CD4-positive, CD25-positive, alpha-beta regulatory T cell (primary cell): Measurements from ENCODE around the gene OR52N4. TPM values are rescaled to one million over a fixed set of nuclear protein-coding genes. Genes with fewer than 3 reads are reported as not detected.

ENCODE experiments used
- ATAC-seq, 2 donors: fragments of 150-1000 bp; cut with Tn5 transposase; one replicate each; pipeline ENCODE4 v1.10.0; 2021; ENCODE audit warnings: low read depth in 2 of 2, moderate number of reproducible peaks in 2 of 2, moderate library complexity in 1 of 2
- DNase-seq, 3 donors: peaks; one replicate each; pipeline versions ENCODE4 v3.0.0 to v3.0.0-alpha.2; 2012 to 2022; ENCODE audit warnings: mixed read lengths in 1 of 3
- H3K27ac ChIP-seq: one replicate; pipeline ENCODE4 v1.7.0; 2013; ENCODE audit warnings: mild to moderate bottlenecking, low read length; ENCODE audit not compliant: insufficient read depth, poor library complexity, severe bottlenecking
- H3K27me3 ChIP-seq: one replicate; pipeline ENCODE4 v1.7.0; 2013; ENCODE audit warnings: low read length; ENCODE audit not compliant: control insufficient read depth, insufficient read depth
- H3K36me3 ChIP-seq: one replicate; pipeline ENCODE4 v1.7.0; 2013; ENCODE audit warnings: mild to moderate bottlenecking, low read length, moderate library complexity; ENCODE audit not compliant: control insufficient read depth, insufficient read depth
- H3K4me1 ChIP-seq: 2 replicates; pipeline ENCODE4 v1.7.0; 2013; ENCODE audit warnings: mild to moderate bottlenecking, low read length; ENCODE audit not compliant: insufficient read depth, control insufficient read depth, poor library complexity, severe bottlenecking
- H3K4me3 ChIP-seq: one replicate; pipeline ENCODE4 v1.7.0; 2013; ENCODE audit warnings: low read depth, mild to moderate bottlenecking, low read length, moderate library complexity
- H3K9me3 ChIP-seq, 2 experiments: 1 replicate in 1 of 2; 2 replicates in 1 of 2; pipeline ENCODE4 v1.7.0; 2013; ENCODE audit warnings: low read length in 2 of 2, mild to moderate bottlenecking in 1 of 2, moderate library complexity in 1 of 2; ENCODE audit not compliant: control insufficient read depth in 2 of 2
- H3K27ac Mint-ChIP-seq, 3 donors: one replicate each; pipeline ENCODE4 v1.8.0; 2020 to 2022; ENCODE audit warnings: mild to moderate bottlenecking in 3 of 3, mixed read lengths in 3 of 3, moderate library complexity in 2 of 3
- H3K27me3 Mint-ChIP-seq: one replicate; pipeline ENCODE4 v1.8.0; 2022; ENCODE audit warnings: mild to moderate bottlenecking, mixed read lengths
- H3K36me3 Mint-ChIP-seq: one replicate; pipeline ENCODE4 v1.8.0; 2020; ENCODE audit warnings: mixed read lengths
- H3K4me1 Mint-ChIP-seq, 4 donors: one replicate each; pipeline ENCODE4 v1.8.0; 2020 to 2022; ENCODE audit warnings: mixed read lengths in 4 of 4, mild to moderate bottlenecking in 1 of 4
- H3K4me3 Mint-ChIP-seq, 4 donors: one replicate each; pipeline ENCODE4 v1.8.0; 2020 to 2022; ENCODE audit warnings: mild to moderate bottlenecking in 4 of 4, mixed read lengths in 4 of 4, moderate library complexity in 3 of 4
- H3K9me3 Mint-ChIP-seq, 7 donors: one replicate each; pipeline ENCODE4 v1.8.0; 2020 to 2022; ENCODE audit warnings: mixed read lengths in 7 of 7, mild to moderate bottlenecking in 3 of 7, moderate library complexity in 2 of 7
- polyA plus RNA-seq, 4 donors: library from polyadenylated mRNA; unstranded; fragments of 300-500 nt; fragmentation: Illumina TruSeq; gene quantifications; one replicate each; pipeline ENCODE4 v1.2.3, GENCODE V29; 2021
- total RNA-seq: library from RNA; stranded (reverse); gene quantifications from one replicate; pipeline ENCODE4 v1.2.3, GENCODE V29; 2022

OR52N4 gene
- total and polyA plus RNA-seq, 5 donors from 2014 or later, result 0.79 to 2.7 (median 1.4) TPM; not detected in 1

GRCh38 chr11:5767056-5767455, 13.0 kb downstream of the OR52N4 start:
- H3K9me3 Mint-ChIP-seq, result peaks cover 0 to 3% (median 0%) of the 10 kb centered on the region in 7 donors
- Histone ChIP-seq H3K36me3 (no peaks in the 10 kb centered on the region), H3K4me3 (no peak overlapping the region), H3K9me3 (no peaks in the 10 kb centered on the region), H3K27ac (no peak overlapping the region), H3K4me1 (no peaks in the 10 kb centered on the region), H3K27me3 (no peaks in the 10 kb centered on the region)
- DNase-seq (no peak), ATAC-seq (no peak)
- no peaks in the 10 kb centered on the region for H3K4me1 Mint-ChIP-seq
- no peaks in the 10 kb centered on the region for H3K36me3 Mint-ChIP-seq
- peaks cover 7% of the 10 kb centered on the region for H3K27me3 Mint-ChIP-seq
- no peak overlapping the region for H3K4me3 Mint-ChIP-seq
- no peak overlapping the region for H3K27ac Mint-ChIP-seq

- Histone ChIP-seq H3K9me3 (peaks cover 0 to 3% of the 10 kb centered on the region in 2 experiments), H3K27ac (no peak within 1 kb of the TSS), H3K4me3 (no peak within 1 kb of the TSS), H3K4me1 (no peaks in the 10 kb centered on the region), H3K27me3 (peaks cover 5% of the 10 kb centered on the region), H3K36me3 (no peaks in the 10 kb centered on the region)
- peaks cover 17% of the 10 kb centered on the region for H3K27me3 Mint-ChIP-seq
- no peaks in the 10 kb centered on the region for H3K36me3 Mint-ChIP-seq
- no peak within 1 kb of the TSS for H3K27ac Mint-ChIP-seq
- H3K4me1 Mint-ChIP-seq, result peaks cover 0 to 3% (median 0%) of the 10 kb centered on the region in 4 donors
- no peak within 1 kb of the TSS for H3K4me3 Mint-ChIP-seq
- no peak for ATAC-seq
- H3K9me3 Mint-ChIP-seq, result peaks cover 0 to 3% (median 0%) of the 10 kb centered on the region in 7 donors
- no peak for DNase-seq
These were observed 29.2 kb downstream of the OR52N4 start, which contains the start of gene OR52N5 for GRCh38 chr11:5783255-5783654. OR52N5 (minus strand) TSS chr11:5783355; CDS start chr11:5778634, 4,721 bp downstream.

DNA sequence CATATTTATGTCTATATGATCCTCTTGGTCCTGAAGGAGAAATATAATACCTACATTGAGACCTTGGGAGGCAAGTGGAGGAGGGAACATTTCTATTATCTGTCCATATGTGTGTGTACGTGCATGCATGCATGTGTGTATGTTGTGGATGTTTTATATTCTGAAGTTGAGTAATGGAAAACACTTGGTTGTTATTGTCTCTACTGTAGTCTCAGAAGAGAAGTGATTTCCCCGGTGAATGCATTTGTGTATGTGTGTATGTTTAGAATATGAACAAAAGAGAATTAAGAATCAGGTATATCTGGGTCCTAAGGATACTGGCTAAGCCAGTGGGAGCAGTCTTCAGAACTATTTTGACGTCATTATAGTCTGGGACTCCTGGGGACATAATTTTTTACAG, 37.1 kb downstream of the OR52N4 start, which contains the start of gene OR52N1:
Gene OR52N1 (minus strand): TSS at position 101 of the 400 bp plus-strand sequence. CDS start 2,449 bp downstream, outside the sequence.
- H3K36me3 Mint-ChIP-seq, result no peaks in the 10 kb centered on the region
- Histone ChIP-seq H3K9me3 (no peaks in the 10 kb centered on the region), H3K36me3 (no peaks in the 10 kb centered on the region), H3K4me1 (no peaks in the 10 kb centered on the region), H3K4me3 (no peak within 1 kb of the TSS), H3K27ac (no peak within 1 kb of the TSS), H3K27me3 (no peaks in the 10 kb centered on the region)
- H3K9me3 Mint-ChIP-seq, result peaks cover 0 to 1% (median 0%) of the 10 kb centered on the region in 7 donors
- no peak within 1 kb of the TSS for H3K27ac Mint-ChIP-seq
- H3K4me1 Mint-ChIP-seq, result no peaks in the 10 kb centered on the region
- no peak within 1 kb of the TSS for H3K4me3 Mint-ChIP-seq
- peaks cover 6% of the 10 kb centered on the region for H3K27me3 Mint-ChIP-seq
- ATAC-seq, result no peak
- no peak for DNase-seq

- Histone ChIP-seq H3K9me3 (no peaks in the 10 kb centered on the region), H3K4me1 (no peaks in the 10 kb centered on the region), H3K4me3 (no peak overlapping the region), H3K27ac (no peak overlapping the region), H3K27me3 (peaks cover 8% of the 10 kb centered on the region), H3K36me3 (no peaks in the 10 kb centered on the region)
- DNase-seq (no peak), ATAC-seq (no peak)
- peaks cover 0 to 1% (median 0%) of the 10 kb centered on the region in 7 donors for H3K9me3 Mint-ChIP-seq
- no peaks in the 10 kb centered on the region for H3K36me3 Mint-ChIP-seq
- H3K27ac Mint-ChIP-seq, result no peak overlapping the region
- peaks cover 20% of the 10 kb centered on the region for H3K27me3 Mint-ChIP-seq
- no peaks in the 10 kb centered on the region for H3K4me1 Mint-ChIP-seq
- H3K4me3 Mint-ChIP-seq, result no peak overlapping the region
These were observed 42.5 kb downstream of the OR52N4 start for GRCh38 chr11:5796541-5796940.

GRCh38 chr11:5803982-5804381, 49.9 kb downstream of the OR52N4 start:
- Histone ChIP-seq H3K36me3 (no peaks in the 10 kb centered on the region), H3K4me3 (no peak overlapping the region), H3K4me1 (peaks cover 8% of the 10 kb centered on the region), H3K9me3 (no peaks in the 10 kb centered on the region), H3K27me3 (peaks cover 7% of the 10 kb centered on the region), H3K27ac (no peak overlapping the region)
- no peak overlapping the region for H3K4me3 Mint-ChIP-seq
- H3K9me3 Mint-ChIP-seq, result peaks cover 0 to 12% (median 2%) of the 10 kb centered on the region in 7 donors
- DNase-seq, result no peak
- H3K27ac Mint-ChIP-seq, result no peak overlapping the region
- H3K36me3 Mint-ChIP-seq, result no peaks in the 10 kb centered on the region
- ATAC-seq, result no peak
- H3K4me1 Mint-ChIP-seq, result peaks cover 0 to 9% (median 4%) of the 10 kb centered on the region in 4 donors
- H3K27me3 Mint-ChIP-seq, result peaks cover 17% of the 10 kb centered on the region

Other genes with a start within 250 kb of the OR52N4 start
- gene UBQLN3, start 244.3 kb upstream of the OR52N4 start, total RNA-seq, result 0.49 TPM
- gene UBQLN3, start 244.3 kb upstream of the OR52N4 start, polyA plus RNA-seq, result not detected
- 0.32 TPM for gene UBQLNL, start 237.5 kb upstream of the OR52N4 start, total RNA-seq
- gene UBQLNL, start 237.5 kb upstream of the OR52N4 start, polyA plus RNA-seq, result not detected
- 0.37 TPM for gene OR52H1, start 205.7 kb upstream of the OR52N4 start, total RNA-seq
- not detected for gene OR52H1, start 205.7 kb upstream of the OR52N4 start, polyA plus RNA-seq
- not detected for gene OR52B6, start 173.4 kb upstream of the OR52N4 start, total RNA-seq
- gene OR52B6, start 173.4 kb upstream of the OR52N4 start, polyA plus RNA-seq, result not detected
- gene TRIM6, start 157.6 kb upstream of the OR52N4 start, total RNA-seq, result not detected
- gene TRIM6, start 157.6 kb upstream of the OR52N4 start, polyA plus RNA-seq, result under 1 TPM in 1 of 4 donors, not detected in 3; 0.91 TPM
- gene TRIM34, start 129.2 kb upstream of the OR52N4 start, total RNA-seq, result 9.8 TPM
- gene TRIM34, start 129.2 kb upstream of the OR52N4 start, polyA plus RNA-seq, result 10 to 100 TPM; 17.5 to 21.3 (median 19.5) TPM
- gene TRIM5, start 69.2 kb upstream of the OR52N4 start, total RNA-seq, result 15.2 TPM
- gene TRIM5, start 69.2 kb upstream of the OR52N4 start, polyA plus RNA-seq, result 1 to 10 TPM; 6.0 to 7.7 (median 7.5) TPM
- 378 TPM for gene TRIM22, start 64.5 kb upstream of the OR52N4 start, total RNA-seq
- 100 to 1,000 TPM; 233 to 336 (median 250) TPM for gene TRIM22, start 64.5 kb upstream of the OR52N4 start, polyA plus RNA-seq
- gene OR56B1, start 17.8 kb upstream of the OR52N4 start, total RNA-seq, result not detected
- gene OR56B1, start 17.8 kb upstream of the OR52N4 start, polyA plus RNA-seq, result under 1 TPM in 1 of 4 donors, not detected in 3; 0.09 TPM
- gene OR52N5, start 29.1 kb downstream of the OR52N4 start, total RNA-seq, result not detected
- not detected for gene OR52N5, start 29.1 kb downstream of the OR52N4 start, polyA plus RNA-seq
- gene OR52N1, start 37.0 kb downstream of the OR52N4 start, total RNA-seq, result not detected
- not detected for gene OR52N1, start 37.0 kb downstream of the OR52N4 start, polyA plus RNA-seq
- not detected for gene OR52N2, start 54.7 kb downstream of the OR52N4 start, total RNA-seq
- gene OR52N2, start 54.7 kb downstream of the OR52N4 start, polyA plus RNA-seq, result not detected
- gene OR52E6, start 87.7 kb downstream of the OR52N4 start, total RNA-seq, result not detected
- gene OR52E6, start 87.7 kb downstream of the OR52N4 start, polyA plus RNA-seq, result not detected
- gene OR52E8, start 103.4 kb downstream of the OR52N4 start, total RNA-seq, result not detected
- not detected for gene OR52E8, start 103.4 kb downstream of the OR52N4 start, polyA plus RNA-seq
- not detected for gene OR52E4, start 126.4 kb downstream of the OR52N4 start, total RNA-seq
- gene OR52E4, start 126.4 kb downstream of the OR52N4 start, polyA plus RNA-seq, result not detected
- gene OR52E5, start 139.0 kb downstream of the OR52N4 start, total RNA-seq, result not detected
- not detected for gene OR52E5, start 139.0 kb downstream of the OR52N4 start, polyA plus RNA-seq
- not detected for gene OR56A3, start 188.0 kb downstream of the OR52N4 start, total RNA-seq
- gene OR56A3, start 188.0 kb downstream of the OR52N4 start, polyA plus RNA-seq, result not detected
- gene OR56A5, start 214.3 kb downstream of the OR52N4 start, total RNA-seq, result not detected
- not detected for gene OR56A5, start 214.3 kb downstream of the OR52N4 start, polyA plus RNA-seq
- gene OR52L1, start 232.7 kb downstream of the OR52N4 start, total RNA-seq, result not detected
- gene OR52L1, start 232.7 kb downstream of the OR52N4 start, polyA plus RNA-seq, result not detected